ENCODE results near the gene LIPI.
"Not testable (repeated sequence)": the region's sequence is repeated elsewhere in the genome, so short reads cannot be mapped to it uniquely, and the experiment has no call there.

The LIPI gene

DNA sequence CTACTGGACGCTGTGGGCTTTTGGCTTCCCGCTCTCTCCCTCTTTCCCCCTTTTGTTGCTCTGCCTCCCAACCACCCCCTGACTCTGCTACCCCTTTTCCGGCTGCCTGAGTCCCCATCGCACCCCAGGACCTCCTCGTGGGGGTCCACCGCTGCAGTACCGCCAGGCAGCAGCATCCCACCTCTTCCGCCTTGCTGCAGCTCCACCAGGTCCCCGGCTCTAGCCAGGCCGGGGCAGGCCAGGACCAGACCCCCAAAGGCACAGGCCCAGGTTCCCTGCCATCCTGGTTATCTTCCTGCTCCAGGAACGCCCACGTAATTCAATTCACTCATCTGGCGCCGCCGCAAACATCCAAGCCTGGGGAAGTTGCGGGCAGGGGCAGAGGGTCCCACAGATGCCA is 139.8 kb downstream of the LIPI start:
- TF ChIP-seq CTCF (IDR thresholded peaks at IDR 0.05; ENCODE audit: poor library complexity, severe bottlenecking): no peak
- Histone ChIP-seq H3K9me3 (ENCODE audit: severe bottlenecking) (no peaks in the 10 kb centered on the region), H3K36me3 (ENCODE audit: low read depth) (no peaks in the 10 kb centered on the region), H3K27ac (ENCODE audit: poor library complexity, severe bottlenecking) (no peak overlapping the region), H3K4me3 (ENCODE audit: severe bottlenecking) (no peak overlapping the region), H3K4me1 (ENCODE audit: insufficient read depth, poor library complexity, severe bottlenecking) (no peaks in the 10 kb centered on the region), H3K27me3 (ENCODE audit: insufficient read depth, poor library complexity, severe bottlenecking) (no peaks in the 10 kb centered on the region)
- ATAC-seq (ENCODE audit: low read depth) (no peak), DNase-seq (ENCODE audit: low spot score) (no peak)

GRCh38 chr21:14070049-14070893 is 140.5 kb downstream of the LIPI start:
- H3K27me3 ChIP-seq (ENCODE audit: insufficient read depth, poor library complexity, severe bottlenecking): no peaks in the 10 kb centered on the region
- no peak overlapping the region for H3K27ac ChIP-seq (ENCODE audit: poor library complexity, severe bottlenecking)
- DNase-seq (ENCODE audit: low spot score): no peak
- H3K4me3 ChIP-seq (ENCODE audit: severe bottlenecking): no peak overlapping the region
- ATAC-seq (ENCODE audit: low read depth): no peak
- H3K9me3 ChIP-seq (ENCODE audit: severe bottlenecking): no peaks in the 10 kb centered on the region
- no peaks in the 10 kb centered on the region for H3K4me1 ChIP-seq (ENCODE audit: insufficient read depth, poor library complexity, severe bottlenecking)
- no peaks in the 10 kb centered on the region for H3K36me3 ChIP-seq (ENCODE audit: low read depth)
- TF ChIP-seq CTCF (IDR thresholded peaks at IDR 0.05; ENCODE audit: poor library complexity, severe bottlenecking): no peak

- no peaks in the 10 kb centered on the region for H3K27me3 ChIP-seq (ENCODE audit: insufficient read depth, poor library complexity, severe bottlenecking)
- DNase-seq (ENCODE audit: low spot score) (no peak), ATAC-seq (ENCODE audit: low read depth) (no peak)
- no peaks in the 10 kb centered on the region for H3K36me3 ChIP-seq (ENCODE audit: low read depth)
- H3K27ac ChIP-seq (ENCODE audit: poor library complexity, severe bottlenecking): no peak overlapping the region
- no peak overlapping the region for H3K4me3 ChIP-seq (ENCODE audit: severe bottlenecking)
- no peaks in the 10 kb centered on the region for H3K4me1 ChIP-seq (ENCODE audit: insufficient read depth, poor library complexity, severe bottlenecking)
- H3K9me3 ChIP-seq (ENCODE audit: severe bottlenecking): no peaks in the 10 kb centered on the region
- TF ChIP-seq CTCF (IDR thresholded peaks at IDR 0.05; ENCODE audit: poor library complexity, severe bottlenecking): no peak
Observed at GRCh38 chr21:14064296-14064645, 146.5 kb downstream of the LIPI start.

DNA sequence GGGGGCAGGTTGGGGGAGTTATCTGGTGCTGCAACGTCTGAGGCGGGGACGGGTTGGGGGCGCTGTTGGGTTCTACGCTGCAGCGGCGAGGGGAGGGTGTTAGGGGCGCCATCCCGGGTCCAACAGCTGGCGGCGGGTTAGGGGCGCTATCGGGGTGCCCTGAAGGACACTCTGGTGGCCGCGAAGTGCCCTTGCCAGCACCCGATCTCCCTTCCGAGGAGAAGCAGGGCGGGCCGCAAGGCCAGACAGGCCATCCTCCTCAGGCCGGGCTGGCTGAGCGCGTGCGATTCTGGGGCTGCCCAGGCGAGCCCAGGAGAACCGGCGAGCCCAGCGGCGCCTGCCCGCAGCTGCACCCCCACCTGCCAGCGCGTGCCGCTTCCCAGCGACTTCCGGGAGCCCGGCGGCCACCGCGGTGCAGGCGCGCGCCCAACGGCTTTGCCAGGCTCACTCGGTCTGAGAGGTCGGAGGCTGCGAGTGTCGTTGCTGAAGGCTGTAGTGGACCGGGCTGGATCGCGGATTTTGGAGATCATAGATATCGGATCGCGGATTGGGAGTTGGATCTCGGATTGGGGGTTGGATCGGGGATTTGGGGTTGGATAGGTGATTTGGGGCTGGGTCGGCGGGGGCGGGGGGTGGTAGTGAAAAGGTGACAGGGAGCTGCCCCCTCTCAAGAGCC is 147.0 kb downstream of the LIPI start:
- not testable (repeated sequence) for H3K4me3 ChIP-seq (ENCODE audit: severe bottlenecking); H3K36me3 ChIP-seq (ENCODE audit: low read depth); H3K9me3 ChIP-seq (ENCODE audit: severe bottlenecking); DNase-seq (ENCODE audit: low spot score); H3K4me1 ChIP-seq (ENCODE audit: insufficient read depth, poor library complexity, severe bottlenecking); H3K27ac ChIP-seq (ENCODE audit: poor library complexity, severe bottlenecking); H3K27me3 ChIP-seq (ENCODE audit: insufficient read depth, poor library complexity, severe bottlenecking); ATAC-seq (ENCODE audit: low read depth)

- H3K4me1 ChIP-seq (ENCODE audit: insufficient read depth, poor library complexity, severe bottlenecking); H3K36me3 ChIP-seq (ENCODE audit: low read depth); H3K4me3 ChIP-seq (ENCODE audit: severe bottlenecking); H3K27me3 ChIP-seq (ENCODE audit: insufficient read depth, poor library complexity, severe bottlenecking); H3K27ac ChIP-seq (ENCODE audit: poor library complexity, severe bottlenecking); H3K9me3 ChIP-seq (ENCODE audit: severe bottlenecking); DNase-seq (ENCODE audit: low spot score); ATAC-seq (ENCODE audit: low read depth): not testable (repeated sequence)
Observed at GRCh38 chr21:14062684-14063083, 148.1 kb downstream of the LIPI start.

DNA sequence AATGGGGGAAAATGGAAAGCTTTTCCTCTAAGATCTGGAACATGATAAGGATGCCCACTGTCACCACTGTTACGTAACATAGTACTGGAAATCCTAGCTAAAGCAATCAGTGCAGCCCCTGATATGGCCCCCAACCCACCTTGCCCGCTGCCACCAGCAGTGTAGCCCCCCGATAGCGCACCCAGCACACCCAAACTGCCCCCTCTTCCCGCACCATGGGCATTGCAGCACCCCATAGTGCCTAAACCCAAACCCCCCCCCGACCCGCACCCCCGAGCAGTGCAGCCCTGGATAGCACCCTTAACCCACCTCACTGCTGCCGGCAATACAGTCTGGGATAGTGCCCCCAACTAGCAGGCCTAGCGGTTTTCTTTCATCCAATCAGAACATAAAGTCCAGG is 148.9 kb downstream of the LIPI start:
- H3K27me3 ChIP-seq (ENCODE audit: insufficient read depth, poor library complexity, severe bottlenecking); ATAC-seq (ENCODE audit: low read depth): not testable (repeated sequence)

GRCh38 chr21:14058995-14059627 is 151.6 kb downstream of the LIPI start:
- ATAC-seq (ENCODE audit: low read depth); H3K9me3 ChIP-seq (ENCODE audit: severe bottlenecking): not testable (repeated sequence)

More for the DNA sequence above, 148.9 kb downstream of the LIPI start:
- DNase-seq (ENCODE audit: low spot score); H3K4me3 ChIP-seq (ENCODE audit: severe bottlenecking); H3K4me1 ChIP-seq (ENCODE audit: insufficient read depth, poor library complexity, severe bottlenecking); H3K36me3 ChIP-seq (ENCODE audit: low read depth); H3K27ac ChIP-seq (ENCODE audit: poor library complexity, severe bottlenecking); H3K9me3 ChIP-seq (ENCODE audit: severe bottlenecking): not testable (repeated sequence)

More at GRCh38 chr21:14058995-14059627, 151.6 kb downstream of the LIPI start:
- H3K27ac ChIP-seq (ENCODE audit: poor library complexity, severe bottlenecking); H3K4me3 ChIP-seq (ENCODE audit: severe bottlenecking); H3K27me3 ChIP-seq (ENCODE audit: insufficient read depth, poor library complexity, severe bottlenecking); H3K4me1 ChIP-seq (ENCODE audit: insufficient read depth, poor library complexity, severe bottlenecking); H3K36me3 ChIP-seq (ENCODE audit: low read depth): not testable (repeated sequence)
- peak; percentile 51 for DNase-seq (ENCODE audit: low spot score)
